Stomach (tissue), 9 donors: ENCODE measurements around the gene MRPL58. TPM values are rescaled to one million over a fixed set of nuclear protein-coding genes. Genes with fewer than 3 reads are reported as not detected.

Experiments
- DNase-seq, 2 donors: peaks; one replicate each; pipeline versions ENCODE4 v3.0.0 to v3.0.0-alpha.2; 2013 to 2019
- H3K27ac ChIP-seq, 5 donors: fragments of 200-600 bp in 4 of 5; sonication (generic) in 4 of 5; one replicate each; pipeline ENCODE4 v1.5.1; 2013 to 2019; ENCODE audit warnings: mild to moderate bottlenecking in 1 of 5, moderate library complexity in 1 of 5
- H3K27me3 ChIP-seq, 3 donors: fragments of 200-600 bp; sonication (generic); one replicate each; pipeline ENCODE4 v1.5.1; 2017 to 2019; ENCODE audit warnings: mixed run types in 1 of 3
- H3K36me3 ChIP-seq, 4 donors: fragments of 200-600 bp; sonication (generic); 1 replicate in 3 of 4; 2 replicates in 1 of 4; pipeline ENCODE4 v1.5.1; 2016 to 2019
- H3K4me1 ChIP-seq, 4 donors: fragments of 200-600 bp; sonication (generic); one replicate each; pipeline ENCODE4 v1.5.1; 2016 to 2019
- H3K4me3 ChIP-seq, 4 donors: fragments of 200-600 bp; sonication (generic) in 3 of 4; one replicate each; pipeline ENCODE4 v1.5.1; 2016 to 2019; ENCODE audit warnings: mild to moderate bottlenecking in 1 of 4
- H3K9me3 ChIP-seq, 4 donors: fragments of 200-600 bp; sonication (generic); one replicate each; pipeline ENCODE4 v1.5.1; 2016 to 2019
- EP300 ChIP-seq: sonication (generic); formaldehyde crosslinking; IDR thresholded peaks from one replicate; pipeline ENCODE4 v1.6.1; 2017; ENCODE audit warnings: antibody characterized with exemption
- POLR2A ChIP-seq, 4 donors: fragments of 450-650 bp; IDR thresholded peaks; one replicate each; pipeline ENCODE4 v1.6.1; 2016; ENCODE audit warnings: antibody characterized with exemption in 4 of 4, control low read depth in 2 of 4, mild to moderate bottlenecking in 1 of 4, moderate library complexity in 1 of 4
- POLR2AphosphoS5 ChIP-seq, 3 donors: sonication (generic); formaldehyde crosslinking; IDR thresholded peaks; one replicate each; pipeline ENCODE4 v1.6.1; 2016; ENCODE audit warnings: antibody characterized with exemption in 3 of 3
- WGBS, 5 donors: extraction: QIAGEN DNeasy Blood & Tissue Kit in 3 of 5; methylation state at CpG; one replicate each; pipeline versions ENCODE4 v1.1.5 to v1.1.7; 2013 to 2018; 5-methylcytosine and 5-hydroxymethylcytosine counted together
- intact Hi-C: fragments of 100-400 bp; cut with DNase I; formaldehyde crosslinking; loops from one replicate; pipeline ENCODE4 v1.15.1; 2023; ENCODE audit warnings: low total_unique reads
- polyA plus RNA-seq, 3 donors: library from polyadenylated mRNA; stranded (reverse); fragments of 200-250 nt; gene quantifications; one replicate each; pipeline ENCODE4 v1.2.3, GENCODE V29; 2013
- small RNA-seq, 4 donors: library from RNA; depleted of rRNA; stranded (forward); fragments of <200 nt; gene quantifications; one replicate each; pipeline ENCODE3, GENCODE V24; 2016
- total RNA-seq, 5 donors: library from RNA; depleted of rRNA; stranded (reverse); fragments of >200 nt; gene quantifications; one replicate each; pipeline versions ENCODE4 v1.1.0 to v1.2.3, GENCODE V29; 2014 to 2016
- TF ChIP-seq, protein P1 (sequence below), 7 experiments: fragments of 450-650 bp in 4 of 7; fragments of 200-600 bp in 3 of 7; sonication (generic) in 3 of 7; IDR thresholded peaks; one replicate each; pipeline ENCODE4 v1.5.1; 2016 to 2019; ENCODE audit warnings: antibody characterized with exemption in 7 of 7, control low read depth in 2 of 7, mild to moderate bottlenecking in 1 of 7
- donor health status: healthy with polysubstance abuse.
- donor health status: Bipolar disorder and iron deficiency.
- donor health status: healthy.

MRPL58 gene
- total and polyA plus RNA-seq, 8 donors = 6.7 to 69.0 (median 38.7) TPM

DNA sequence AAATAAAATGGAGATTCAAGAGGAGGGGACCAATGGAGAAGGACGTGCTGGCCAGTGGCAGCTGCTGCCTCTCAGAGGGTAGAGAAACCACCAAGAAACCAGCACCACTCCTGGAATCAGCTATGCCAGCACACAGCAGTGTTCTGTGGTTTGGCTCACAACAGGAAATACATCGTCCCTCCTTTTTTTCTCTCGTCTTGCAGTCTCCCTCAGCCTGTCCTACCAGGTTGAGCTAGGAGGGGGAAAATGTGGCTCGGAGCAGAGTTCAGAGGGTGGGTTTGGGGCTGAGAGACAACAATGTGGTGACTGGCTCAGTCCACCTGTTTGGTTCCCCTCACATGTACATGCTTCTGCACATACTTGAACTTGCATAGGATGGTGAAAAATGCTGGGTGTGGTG lies 55.4 kb downstream of the MRPL58 start:
- Histone ChIP-seq H3K36me3 (peaks cover 20 to 28% (median 27%) of the 10 kb centered on the region in 4 donors), H3K27me3 (no peaks in the 10 kb centered on the region), H3K4me3 (no peak overlapping the region), H3K4me1 (no peaks in the 10 kb centered on the region), H3K27ac (no peak overlapping the region), H3K9me3 (no peaks in the 10 kb centered on the region)
- no peak for DNase-seq
- TF ChIP-seq, protein P1, sequence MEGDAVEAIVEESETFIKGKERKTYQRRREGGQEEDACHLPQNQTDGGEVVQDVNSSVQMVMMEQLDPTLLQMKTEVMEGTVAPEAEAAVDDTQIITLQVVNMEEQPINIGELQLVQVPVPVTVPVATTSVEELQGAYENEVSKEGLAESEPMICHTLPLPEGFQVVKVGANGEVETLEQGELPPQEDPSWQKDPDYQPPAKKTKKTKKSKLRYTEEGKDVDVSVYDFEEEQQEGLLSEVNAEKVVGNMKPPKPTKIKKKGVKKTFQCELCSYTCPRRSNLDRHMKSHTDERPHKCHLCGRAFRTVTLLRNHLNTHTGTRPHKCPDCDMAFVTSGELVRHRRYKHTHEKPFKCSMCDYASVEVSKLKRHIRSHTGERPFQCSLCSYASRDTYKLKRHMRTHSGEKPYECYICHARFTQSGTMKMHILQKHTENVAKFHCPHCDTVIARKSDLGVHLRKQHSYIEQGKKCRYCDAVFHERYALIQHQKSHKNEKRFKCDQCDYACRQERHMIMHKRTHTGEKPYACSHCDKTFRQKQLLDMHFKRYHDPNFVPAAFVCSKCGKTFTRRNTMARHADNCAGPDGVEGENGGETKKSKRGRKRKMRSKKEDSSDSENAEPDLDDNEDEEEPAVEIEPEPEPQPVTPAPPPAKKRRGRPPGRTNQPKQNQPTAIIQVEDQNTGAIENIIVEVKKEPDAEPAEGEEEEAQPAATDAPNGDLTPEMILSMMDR (IDR thresholded peaks at IDR 0.05) = no peak
- TF ChIP-seq POLR2AphosphoS5 (IDR thresholded peaks at IDR 0.05) = no peak
- no peak for TF ChIP-seq POLR2A (IDR thresholded peaks at IDR 0.05)
- TF ChIP-seq EP300 = no peak
- intact Hi-C loops = no loop called here
- 40 to 49% (median 41%) methylated on average over 4 of the region's 4 CpGs for WGBS, 5 donors

DNA sequence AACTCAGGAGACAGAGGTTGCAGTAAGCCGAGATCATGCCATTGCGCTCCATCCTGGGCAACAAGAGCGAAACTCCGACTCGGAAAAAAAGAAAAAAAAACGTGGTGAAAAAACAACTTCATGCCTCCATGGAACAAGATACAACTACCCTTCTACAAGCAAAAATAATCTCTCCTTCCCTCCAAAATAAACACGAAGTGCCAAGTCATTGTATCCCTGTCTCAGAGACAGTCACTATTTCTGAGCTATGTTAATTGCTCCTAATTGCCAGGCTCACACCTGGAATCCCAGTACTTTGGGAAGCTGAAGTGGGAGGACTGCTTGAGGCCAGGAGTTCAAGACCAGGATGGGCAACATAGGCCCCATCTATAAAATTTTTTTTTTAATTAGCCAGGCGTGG lies 56.3 kb downstream of the MRPL58 start:
- Histone ChIP-seq H3K27me3 (no peaks in the 10 kb centered on the region), H3K36me3 (peaks cover 11 to 19% (median 18%) of the 10 kb centered on the region in 4 donors), H3K27ac (no peak overlapping the region), H3K9me3 (no peaks in the 10 kb centered on the region), H3K4me3 (no peak overlapping the region), H3K4me1 (no peaks in the 10 kb centered on the region)
- TF ChIP-seq, protein P1 (IDR thresholded peaks at IDR 0.05) = no peak
- no peak for TF ChIP-seq POLR2AphosphoS5 (IDR thresholded peaks at IDR 0.05)
- DNase-seq = no peak
- WGBS, 5 donors = 76 to 83% (median 81%) methylated on average over 8 of the region's 8 CpGs
- intact Hi-C loops = no loop called here

DNA sequence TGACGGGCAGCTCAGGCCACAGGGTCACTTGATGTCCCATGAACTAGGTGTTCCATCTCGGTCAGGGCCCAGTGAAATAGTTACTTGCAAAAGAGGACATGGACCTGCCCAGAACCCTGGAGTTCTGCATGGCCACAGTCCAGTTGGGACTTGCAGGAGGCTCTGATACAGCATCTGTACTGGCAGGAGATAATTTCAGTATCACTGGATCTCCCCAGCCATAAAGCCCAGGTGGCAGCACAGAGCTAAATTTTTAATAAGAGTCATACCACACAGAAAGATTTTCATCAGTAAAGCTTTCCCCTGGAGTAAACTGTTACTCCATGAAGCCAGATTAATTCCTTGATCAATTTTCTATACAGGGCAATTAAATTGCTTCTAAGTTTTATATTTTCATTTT lies 57.3 kb downstream of the MRPL58 start:
- DNase-seq = peak; percentile 43 to 48
- no peak overlapping the region for H3K27ac ChIP-seq
- no peaks in the 10 kb centered on the region for H3K27me3 ChIP-seq
- no peaks in the 10 kb centered on the region for H3K9me3 ChIP-seq
- WGBS, 5 donors = 60 to 89% (median 86%) methylated on average over 2 of the region's 2 CpGs
- intact Hi-C loops = no loop called here
- H3K36me3 ChIP-seq = peaks cover under 1 to 9% (median 8%) of the 10 kb centered on the region in 4 donors
- TF ChIP-seq, protein P1 (IDR thresholded peaks at IDR 0.05) = peak in 2 of 7 experiments; percentile 36 to 55
- TF ChIP-seq POLR2AphosphoS5 (IDR thresholded peaks at IDR 0.05) = no peak
- no peak overlapping the region for H3K4me3 ChIP-seq
- H3K4me1 ChIP-seq = no peaks in the 10 kb centered on the region

Small RNA genes lying within 50 kb of the gene (small RNA-seq; reads per million reads assigned to genes)
- gene AC111186.1 (0 reads per million in 4 donors), gene RN7SL573P (0 reads per million in 4 donors), gene RNU6-362P (0 reads per million in 4 donors)

Other genes starting within 250 kb of the MRPL58 start
- 10 to 100 TPM; 15.8 to 33.5 (median 24.0) TPM for gene NAT9, start 236.3 kb upstream of the MRPL58 start, total RNA-seq
- 10 to 100 TPM; 14.5 to 29.7 (median 19.7) TPM for gene NAT9, start 236.3 kb upstream of the MRPL58 start, polyA plus RNA-seq
- under 1 TPM in 1 of 5 donors, not detected in 4; 0.55 TPM for gene GRIN2C, start 152.8 kb upstream of the MRPL58 start, total RNA-seq
- gene GRIN2C, start 152.8 kb upstream of the MRPL58 start, polyA plus RNA-seq = under 1 TPM in 1 of 3 donors, not detected in 2; 0.33 TPM
- gene FDXR, start 139.7 kb upstream of the MRPL58 start, total RNA-seq = 10 to 100 TPM in 3 of 5 donors, 1 to 10 TPM in 1, under 1 TPM in 1; 0.58 to 94.1 (median 15.4) TPM
- gene FDXR, start 139.7 kb upstream of the MRPL58 start, polyA plus RNA-seq = 10 to 100 TPM in 2 of 3 donors, 1 to 10 TPM in 1; 8.6 to 21.1 (median 12.5) TPM
- 1 to 10 TPM in 1 of 5 donors, not detected in 4; 1.8 TPM for gene FADS6, start 119.0 kb upstream of the MRPL58 start, total RNA-seq
- gene FADS6, start 119.0 kb upstream of the MRPL58 start, polyA plus RNA-seq = under 1 TPM in 1 of 3 donors, not detected in 2; 0.50 TPM
- gene USH1G, start 89.4 kb upstream of the MRPL58 start, total RNA-seq = under 1 TPM in 1 of 5 donors, not detected in 4; 0.18 TPM
- 1 to 10 TPM in 1 of 3 donors, not detected in 2; 1.0 TPM for gene USH1G, start 89.4 kb upstream of the MRPL58 start, polyA plus RNA-seq
- gene OTOP2, start 88.4 kb upstream of the MRPL58 start, total RNA-seq = 1 to 10 TPM in 1 of 5 donors, not detected in 4; 3.2 TPM
- gene OTOP2, start 88.4 kb upstream of the MRPL58 start, polyA plus RNA-seq = under 1 TPM in 1 of 3 donors, not detected in 2; 0.15 TPM
- gene OTOP3, start 76.8 kb upstream of the MRPL58 start, total RNA-seq = under 1 TPM in 1 of 5 donors, not detected in 4; 0.18 TPM
- gene OTOP3, start 76.8 kb upstream of the MRPL58 start, polyA plus RNA-seq = 1 to 10 TPM in 1 of 3 donors, not detected in 2; 2.6 TPM
- 100 to 1,000 TPM in 2 of 5 donors, 10 to 100 TPM in 3; 36.5 to 304 (median 94.5) TPM for gene HID1, start 39.9 kb upstream of the MRPL58 start, total RNA-seq
- gene HID1, start 39.9 kb upstream of the MRPL58 start, polyA plus RNA-seq = 10 to 100 TPM; 52.7 to 85.2 (median 69.5) TPM
- gene CDR2L, start 25.0 kb upstream of the MRPL58 start, total RNA-seq = 10 to 100 TPM in 4 of 5 donors, 1 to 10 TPM in 1; 4.8 to 78.8 (median 11.7) TPM
- 10 to 100 TPM in 1 of 3 donors, 1 to 10 TPM in 2; 4.4 to 18.9 (median 6.1) TPM for gene CDR2L, start 25.0 kb upstream of the MRPL58 start, polyA plus RNA-seq
- gene ATP5PD, start 34.3 kb downstream of the MRPL58 start, total RNA-seq = 100 to 1,000 TPM in 4 of 5 donors, 10 to 100 TPM in 1; 77.0 to 307 (median 205) TPM
- gene ATP5PD, start 34.3 kb downstream of the MRPL58 start, polyA plus RNA-seq = 100 to 1,000 TPM; 474 to 681 (median 546) TPM
- 10 to 100 TPM in 4 of 5 donors, 1 to 10 TPM in 1; 9.9 to 25.8 (median 12.5) TPM for gene KCTD2, start 34.6 kb downstream of the MRPL58 start, total RNA-seq
- gene KCTD2, start 34.6 kb downstream of the MRPL58 start, polyA plus RNA-seq = 10 to 100 TPM; 10.6 to 13.1 (median 11.2) TPM
- gene SLC16A5, start 75.3 kb downstream of the MRPL58 start, total RNA-seq = 100 to 1,000 TPM in 1 of 5 donors, 10 to 100 TPM in 4; 30.3 to 132 (median 57.1) TPM
- gene SLC16A5, start 75.3 kb downstream of the MRPL58 start, polyA plus RNA-seq = 1 to 10 TPM; 6.8 to 9.0 (median 7.9) TPM
- gene ARMC7, start 97.3 kb downstream of the MRPL58 start, total RNA-seq = 10 to 100 TPM in 4 of 5 donors, 1 to 10 TPM in 1; 2.2 to 26.8 (median 13.9) TPM
- 10 to 100 TPM in 2 of 3 donors, 1 to 10 TPM in 1; 9.6 to 10.8 (median 10.7) TPM for gene ARMC7, start 97.3 kb downstream of the MRPL58 start, polyA plus RNA-seq
- gene NT5C, start 119.1 kb downstream of the MRPL58 start, total RNA-seq = 100 to 1,000 TPM in 3 of 5 donors, 10 to 100 TPM in 2; 24.1 to 472 (median 150) TPM
- gene NT5C, start 119.1 kb downstream of the MRPL58 start, polyA plus RNA-seq = 100 to 1,000 TPM in 2 of 3 donors, 10 to 100 TPM in 1; 60.5 to 120 (median 117) TPM
- 100 to 1,000 TPM in 1 of 5 donors, 10 to 100 TPM in 3, 1 to 10 TPM in 1; 8.0 to 217 (median 61.9) TPM for gene JPT1, start 141.8 kb downstream of the MRPL58 start, total RNA-seq
- gene JPT1, start 141.8 kb downstream of the MRPL58 start, polyA plus RNA-seq = 100 to 1,000 TPM; 133 to 405 (median 227) TPM
- gene SUMO2, start 170.3 kb downstream of the MRPL58 start, total RNA-seq = 10 to 100 TPM; 10.7 to 88.1 (median 53.6) TPM
- 100 to 1,000 TPM in 2 of 3 donors, 10 to 100 TPM in 1; 66.0 to 141 (median 130) TPM for gene SUMO2, start 170.3 kb downstream of the MRPL58 start, polyA plus RNA-seq
- 100 to 1,000 TPM in 1 of 5 donors, 10 to 100 TPM in 4; 20.3 to 220 (median 29.2) TPM for gene NUP85, start 193.0 kb downstream of the MRPL58 start, total RNA-seq
- gene NUP85, start 193.0 kb downstream of the MRPL58 start, polyA plus RNA-seq = 10 to 100 TPM; 21.5 to 52.1 (median 37.3) TPM
- 10 to 100 TPM in 4 of 5 donors, 1 to 10 TPM in 1; 9.5 to 94.5 (median 58.5) TPM for gene GGA3, start 248.9 kb downstream of the MRPL58 start, total RNA-seq
- gene GGA3, start 248.9 kb downstream of the MRPL58 start, polyA plus RNA-seq = 10 to 100 TPM; 10.2 to 18.3 (median 11.8) TPM
- gene MRPS7, start 249.2 kb downstream of the MRPL58 start, total RNA-seq = 100 to 1,000 TPM in 1 of 5 donors, 10 to 100 TPM in 3, 1 to 10 TPM in 1; 6.7 to 136 (median 37.9) TPM
- 10 to 100 TPM; 53.3 to 69.4 (median 69.0) TPM for gene MRPS7, start 249.2 kb downstream of the MRPL58 start, polyA plus RNA-seq